GM19395 (cell line): ENCODE data around the gene CD48.
A peak's percentile ranks its signal among the peaks of the same experiment; 100 is the strongest.
"Not testable (repeated sequence)": the region's sequence is repeated elsewhere in the genome, so short reads cannot be mapped to it uniquely, and the experiment has no call there.

Source experiments
- ATAC-seq: cut with Tn5 transposase; IDR thresholded peaks from one replicate; pipeline ENCODE4 v1.9.1; 2021; ENCODE audit warnings: mild to moderate bottlenecking, moderate library complexity; ENCODE audit not compliant: unreplicated experiment

The CD48 gene

DNA sequence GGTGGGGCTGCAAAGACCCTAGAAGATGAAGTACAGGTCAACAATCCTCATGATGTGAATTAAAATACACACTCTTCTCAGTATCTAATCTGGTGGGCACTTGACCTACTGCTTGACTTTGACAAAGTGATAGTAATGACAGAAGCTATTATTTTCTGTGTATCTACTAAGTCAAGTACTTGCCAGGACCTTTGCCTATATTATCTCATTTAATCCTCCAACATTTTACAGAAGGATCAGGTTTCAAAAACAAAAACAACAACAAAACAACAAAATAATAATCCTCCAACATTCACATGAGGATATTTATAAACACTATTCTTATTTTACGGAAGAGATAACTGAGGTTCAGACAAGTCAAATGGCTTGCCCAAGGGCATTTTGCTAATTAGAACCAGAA is 4.4 kb upstream of the CD48 start:
- ATAC-seq, result no peak

DNA sequence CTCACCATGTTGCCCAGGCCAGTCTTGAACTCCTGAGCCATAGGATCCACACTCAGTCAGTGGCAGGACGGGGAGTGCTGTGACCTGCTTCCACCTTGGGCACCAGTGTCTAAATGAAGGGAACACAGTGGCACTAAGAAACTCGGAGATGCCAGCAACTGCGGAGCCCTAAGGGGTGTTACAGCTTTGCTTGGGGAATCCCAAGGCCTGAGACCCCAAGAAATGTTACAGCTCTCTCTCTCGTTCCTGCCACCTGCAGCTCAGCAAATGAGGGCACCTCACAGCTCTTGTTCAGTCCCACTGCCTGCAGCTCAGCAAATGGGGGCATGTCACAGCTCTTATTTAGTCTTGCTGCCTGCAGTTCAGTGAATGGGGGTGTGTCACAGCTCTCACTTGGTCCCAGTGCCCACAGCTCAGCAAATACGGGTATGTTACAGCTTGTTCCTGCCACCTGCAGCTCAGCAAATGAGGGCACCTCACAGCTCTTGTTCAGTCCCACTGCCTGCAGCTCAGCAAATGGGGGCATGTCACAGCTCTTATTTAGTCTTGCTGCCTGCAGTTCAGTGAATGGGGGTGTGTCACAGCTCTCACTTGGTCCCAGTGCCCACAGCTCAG is 2.5 kb upstream of the CD48 start:
- not testable (repeated sequence) for ATAC-seq

DNA sequence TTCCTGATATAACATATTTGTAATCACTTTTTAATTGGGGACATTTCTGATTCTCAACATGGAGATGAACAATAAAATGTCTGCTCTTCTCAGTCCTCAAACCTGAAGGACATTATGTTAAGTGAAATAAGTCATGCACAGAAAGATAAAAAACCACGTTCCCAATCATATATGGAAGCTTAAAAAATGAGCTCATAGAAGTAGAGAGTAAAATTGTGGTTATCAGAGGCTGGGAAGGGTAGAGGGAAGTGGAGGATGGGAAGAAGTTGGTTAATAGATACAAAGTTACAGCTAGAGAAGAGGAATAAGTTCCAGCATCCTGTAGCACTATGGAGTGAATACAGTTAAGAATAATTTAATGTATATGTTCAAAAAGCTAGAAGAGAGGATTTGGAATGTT is 1.5 kb upstream of the CD48 start:
- no peak for ATAC-seq

DNA sequence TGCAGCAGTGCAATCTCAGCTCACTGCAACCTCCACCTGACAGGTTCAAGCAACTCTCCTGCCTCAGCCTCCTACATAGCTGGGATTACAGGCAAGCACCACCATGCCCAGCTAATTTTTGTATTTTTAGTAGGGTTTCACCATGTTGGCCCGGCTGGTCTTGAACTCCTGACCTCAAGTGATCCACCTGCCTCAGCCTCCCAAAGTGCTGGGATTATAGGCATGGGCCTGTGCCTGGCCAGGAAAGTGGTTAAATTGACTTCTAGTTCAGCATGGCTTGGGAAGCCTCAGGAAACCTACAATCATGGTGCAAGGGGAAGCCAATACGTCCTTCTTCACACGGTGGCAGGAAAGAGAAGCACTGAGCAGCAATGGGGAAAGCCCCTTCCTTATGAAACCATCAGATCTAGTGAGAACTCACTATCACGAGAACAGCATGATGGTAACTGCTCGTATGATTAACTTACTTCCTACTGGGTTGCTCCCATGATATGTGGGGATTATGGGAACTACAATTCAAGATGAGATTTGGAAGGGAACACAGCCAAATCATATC is 981 bp upstream of the CD48 start:
- ATAC-seq, result peak; percentile 59

DNA sequence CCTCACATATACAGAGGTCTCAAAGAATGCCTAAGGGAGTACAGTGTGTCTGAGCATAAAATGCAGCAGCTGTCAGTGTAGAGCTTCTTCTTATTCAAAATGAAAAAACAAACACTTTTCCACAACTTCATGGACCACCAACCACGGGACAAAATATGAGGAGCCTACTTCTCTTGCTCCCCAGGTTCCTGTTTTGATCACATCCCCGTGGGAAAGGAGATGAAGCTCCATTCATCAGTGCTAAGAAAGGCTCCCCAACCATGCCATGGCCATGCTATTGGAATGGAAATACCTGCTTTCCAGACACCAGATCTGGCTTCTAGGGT is 383 bp downstream of the CD48 start:
- no peak for ATAC-seq

DNA sequence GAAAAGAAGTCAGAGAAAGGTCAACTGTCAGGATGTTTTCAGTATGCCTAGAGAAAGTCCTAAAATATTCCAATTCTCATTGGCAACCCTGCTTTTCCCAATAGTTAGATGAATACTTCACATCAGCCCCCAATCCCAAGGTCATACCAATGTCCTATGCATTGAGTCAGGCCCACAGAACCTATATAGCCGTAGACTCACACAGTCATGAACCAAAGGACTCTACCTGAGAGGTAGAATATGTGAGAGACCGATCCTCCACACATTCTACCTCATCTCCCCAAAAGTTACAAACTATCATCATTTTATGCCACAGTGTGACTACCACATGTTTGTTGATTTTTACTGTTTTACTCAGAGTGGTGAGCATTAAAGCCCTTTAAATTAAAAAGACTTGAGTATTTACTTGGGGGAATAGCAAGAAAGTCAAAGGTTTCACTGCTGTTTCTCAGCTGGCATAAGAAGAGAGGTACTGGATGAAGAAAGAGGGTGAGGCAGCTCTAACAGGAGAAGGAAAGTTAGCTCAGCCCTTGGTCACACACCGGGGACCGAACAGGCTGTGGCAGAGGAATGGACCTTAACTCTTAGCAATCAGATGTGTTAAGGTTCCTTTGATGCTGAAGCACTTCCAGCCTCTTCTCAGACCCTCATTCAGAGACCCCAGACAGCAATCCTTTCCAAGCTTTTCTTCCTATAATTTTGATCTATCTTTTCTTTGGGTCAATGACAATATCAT is 937 bp downstream of the CD48 start:
- ATAC-seq, result no peak

DNA sequence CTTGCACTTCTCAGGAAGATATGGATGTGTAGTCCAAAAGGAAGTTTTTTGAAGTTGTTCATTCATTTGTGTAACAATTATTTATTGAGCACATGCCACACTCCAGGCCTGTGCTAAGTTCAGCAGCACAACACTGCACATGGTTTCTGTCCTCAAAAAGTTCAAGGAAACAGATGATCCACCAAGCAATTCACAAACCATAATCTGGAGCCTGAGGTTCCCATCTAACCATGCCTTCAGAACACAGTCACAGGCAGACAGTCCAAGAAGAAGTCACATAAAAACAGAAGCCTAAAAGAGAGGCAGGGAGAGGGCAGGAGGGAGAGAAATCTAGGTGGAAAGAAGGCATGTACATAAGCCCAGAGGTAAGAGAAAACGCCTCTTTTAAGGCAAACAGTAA is 1.9 kb downstream of the CD48 start:
- no peak for ATAC-seq

DNA sequence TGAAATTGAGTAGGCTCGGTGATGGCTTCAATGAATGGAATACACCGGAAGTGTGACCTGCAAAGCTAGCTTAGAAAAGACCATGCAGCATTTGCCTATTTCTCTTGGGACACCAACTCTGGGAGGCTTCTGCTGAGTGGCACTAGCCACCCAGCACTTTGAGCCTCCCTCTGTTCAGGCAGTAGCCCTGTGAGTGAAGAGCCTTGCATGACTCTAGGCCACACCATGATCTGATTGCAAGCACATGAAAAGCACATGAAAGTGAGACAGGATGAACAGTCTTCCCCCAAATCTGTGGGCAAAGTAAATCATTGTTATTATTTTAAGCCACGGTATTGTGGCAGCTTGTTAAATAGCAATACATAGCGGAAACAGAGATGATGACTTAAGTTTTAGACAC is 2.8 kb downstream of the CD48 start:
- peak; percentile 34 for ATAC-seq

DNA sequence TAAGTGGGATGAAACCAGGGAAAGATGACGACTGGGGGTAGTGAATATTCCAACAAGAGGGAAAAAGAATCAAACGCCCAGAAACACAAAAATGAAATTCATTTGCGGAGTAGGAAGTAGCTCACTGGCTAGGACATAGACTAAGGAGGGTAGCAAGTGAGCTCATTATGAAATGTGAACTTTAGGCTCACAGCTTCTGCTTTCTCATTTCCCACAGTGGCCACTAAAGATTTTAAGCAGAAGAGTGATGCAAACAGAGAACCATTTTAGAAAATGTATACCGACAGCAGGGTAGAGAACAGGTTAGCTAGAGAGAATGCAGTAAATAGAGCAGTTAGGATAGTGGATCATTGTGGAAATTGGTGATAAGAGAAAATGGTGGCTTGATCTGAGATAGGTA is 3.5 kb downstream of the CD48 start:
- ATAC-seq, result no peak

DNA sequence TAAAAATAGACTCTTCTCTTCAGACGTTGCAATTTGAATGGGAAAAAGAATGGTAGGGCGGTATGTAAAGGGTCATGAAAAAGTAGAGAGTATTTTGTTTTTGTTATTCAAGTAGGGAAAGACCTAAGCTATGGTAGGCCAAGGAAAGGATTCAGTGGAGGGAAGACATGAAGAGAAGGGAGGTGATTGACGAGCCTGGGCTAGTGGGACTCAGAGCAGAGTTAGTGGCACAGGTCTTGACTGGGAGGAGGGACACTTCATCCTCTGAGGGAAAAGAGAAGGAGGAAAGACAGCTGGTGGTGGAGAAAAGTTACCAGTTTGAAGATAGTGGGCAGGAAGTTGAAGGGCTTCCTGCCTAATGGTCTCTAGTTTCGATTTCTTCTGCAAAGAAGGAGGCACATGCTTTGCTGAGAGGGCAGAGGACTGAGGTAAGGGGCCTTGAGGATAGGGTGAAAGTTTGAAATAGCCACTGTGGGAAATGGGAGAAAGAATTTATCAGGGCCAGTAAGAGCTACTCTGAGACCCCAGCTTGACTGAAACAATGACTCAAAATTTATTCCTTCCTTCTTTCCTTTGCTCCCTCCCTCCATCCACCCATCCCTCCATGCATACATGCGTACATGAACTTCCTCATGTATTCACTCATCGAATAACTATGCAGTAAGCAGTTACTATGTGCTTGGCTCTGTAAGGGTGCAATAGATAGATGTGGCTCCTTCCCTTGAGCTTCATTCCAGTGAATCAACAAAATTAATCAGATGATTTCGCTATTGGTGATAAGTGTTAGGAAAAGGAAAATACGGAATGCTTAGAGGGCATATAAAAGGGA is 4.2 kb downstream of the CD48 start:
- ATAC-seq, result no peak

DNA sequence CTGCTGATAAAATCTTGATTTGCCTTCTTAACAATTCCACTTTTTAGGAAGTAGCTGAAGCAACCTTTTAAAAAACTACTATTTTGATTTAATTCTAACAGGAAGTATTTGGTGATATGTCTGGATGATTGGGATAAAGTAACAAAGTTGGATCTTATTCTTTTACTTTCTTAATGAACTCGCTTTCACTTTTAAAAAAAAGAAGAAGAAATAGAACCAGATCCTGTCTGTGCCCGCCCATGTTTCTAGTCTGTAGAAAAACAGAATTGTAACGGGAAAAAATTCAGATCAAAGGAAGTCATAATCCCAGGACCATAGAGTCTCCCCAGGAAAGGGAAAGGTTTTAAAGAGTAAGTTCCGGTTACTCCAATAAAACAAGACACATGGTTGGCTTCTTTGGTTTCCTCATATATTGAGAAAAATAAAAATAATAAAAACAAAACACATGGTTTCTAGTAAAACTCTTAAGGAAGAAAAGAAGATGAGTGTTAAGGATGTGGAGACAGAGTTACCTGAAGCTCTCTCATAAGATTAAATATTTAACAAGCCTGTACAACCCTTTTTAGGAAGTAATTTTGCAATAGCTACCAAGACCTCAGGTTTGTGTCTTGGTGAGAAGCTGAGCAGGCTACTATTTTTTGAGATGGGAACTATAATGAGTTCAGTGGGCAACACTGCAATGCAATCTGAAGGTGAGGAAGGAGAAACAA is 4.9 kb downstream of the CD48 start:
- ATAC-seq, result no peak

DNA sequence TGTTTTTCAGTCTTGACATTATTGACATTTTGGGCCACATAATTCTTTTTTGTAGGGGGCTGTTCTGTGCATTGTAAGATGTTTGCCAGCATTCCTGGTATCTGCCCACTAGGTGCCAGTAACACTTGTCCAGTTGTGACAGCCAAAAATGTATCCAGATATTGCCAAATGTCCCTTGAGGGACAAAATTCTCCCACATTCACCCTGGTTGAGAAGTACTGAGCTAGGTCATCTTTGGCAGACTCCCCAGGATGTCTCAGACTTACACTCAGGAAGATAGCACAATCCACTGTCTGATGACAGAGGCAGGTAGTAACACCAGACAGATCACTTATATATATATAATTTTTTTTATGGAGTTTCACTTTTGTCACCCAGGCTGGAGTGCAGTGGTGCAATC is 5.9 kb downstream of the CD48 start:
- ATAC-seq, result no peak

DNA sequence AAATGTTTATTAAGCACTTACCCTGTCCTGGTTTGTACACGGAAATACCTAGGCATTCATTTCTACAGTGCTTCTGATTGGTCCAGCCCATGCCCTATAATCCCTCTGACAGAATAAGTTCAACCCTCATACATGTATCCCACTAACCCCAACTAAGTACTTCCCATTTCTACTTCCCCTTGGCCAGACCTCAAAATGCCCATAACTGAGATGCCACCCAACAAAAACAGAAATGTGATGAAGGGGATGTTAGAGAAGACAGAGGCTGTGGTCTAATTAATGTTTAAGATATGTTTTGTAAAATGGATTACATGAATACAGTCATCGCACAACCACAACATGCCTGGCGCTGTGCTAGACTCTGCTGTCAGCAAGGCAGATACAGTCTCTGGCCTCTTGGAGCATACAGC is 6.4 kb downstream of the CD48 start:
- not testable (repeated sequence) for ATAC-seq

DNA sequence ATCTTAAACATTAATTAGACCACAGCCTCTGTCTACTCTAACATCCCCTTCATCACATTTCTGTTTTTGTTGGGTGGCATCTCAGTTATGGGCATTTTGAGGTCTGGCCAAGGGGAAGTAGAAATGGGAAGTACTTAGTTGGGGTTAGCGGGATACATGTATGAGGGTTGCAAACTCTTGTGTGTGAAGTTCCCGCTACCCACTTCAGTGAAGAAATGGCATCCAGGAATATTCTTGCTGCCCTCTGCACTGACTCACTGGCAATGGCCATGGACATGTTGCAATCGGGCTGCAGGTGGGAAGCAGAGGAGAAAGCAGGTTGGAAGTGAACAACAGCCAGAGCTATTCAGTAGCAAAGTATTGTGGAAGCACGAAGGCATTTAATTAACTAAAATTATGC is 7.4 kb downstream of the CD48 start:
- ATAC-seq, result no peak

DNA sequence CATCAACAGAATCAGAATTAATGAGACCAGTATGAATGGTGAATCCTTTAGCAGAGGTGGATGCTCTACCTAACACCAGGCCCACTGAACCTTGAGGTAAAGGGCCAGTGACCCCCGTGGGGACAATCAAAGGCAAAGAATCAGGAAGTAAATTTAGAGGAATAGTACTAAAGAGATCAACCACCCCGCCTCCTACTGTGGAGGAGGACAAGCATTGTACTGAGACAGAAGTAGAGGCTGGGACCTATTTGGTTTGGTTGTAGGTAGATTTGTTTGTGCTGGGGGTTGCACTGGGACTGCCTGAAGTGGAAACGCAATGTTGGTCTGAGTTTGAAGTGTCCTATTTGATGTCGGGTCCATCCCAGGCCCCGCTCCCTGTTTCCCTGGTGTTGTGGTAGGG is 9.5 kb downstream of the CD48 start:
- no peak for ATAC-seq

DNA sequence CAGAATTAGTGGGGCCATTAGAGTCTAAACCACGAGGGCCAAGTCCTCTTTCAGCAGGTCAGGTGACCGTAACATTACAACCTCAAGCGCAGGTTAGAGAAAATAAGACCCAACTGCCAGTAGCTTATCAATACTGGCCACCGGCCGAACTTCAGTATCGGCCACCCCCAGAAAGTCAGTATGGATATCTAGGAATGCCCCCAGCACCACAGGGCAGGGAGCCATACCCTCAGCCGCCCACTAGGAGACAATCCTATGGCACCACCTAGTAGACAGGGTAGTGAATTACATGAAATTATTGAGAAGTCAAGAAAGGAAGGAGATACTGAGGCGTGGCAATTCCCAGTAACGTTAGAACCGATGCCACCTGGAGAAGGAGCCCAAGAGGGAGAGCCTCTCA is 19.2 kb downstream of the CD48 start:
- ATAC-seq, result not testable (repeated sequence)

DNA sequence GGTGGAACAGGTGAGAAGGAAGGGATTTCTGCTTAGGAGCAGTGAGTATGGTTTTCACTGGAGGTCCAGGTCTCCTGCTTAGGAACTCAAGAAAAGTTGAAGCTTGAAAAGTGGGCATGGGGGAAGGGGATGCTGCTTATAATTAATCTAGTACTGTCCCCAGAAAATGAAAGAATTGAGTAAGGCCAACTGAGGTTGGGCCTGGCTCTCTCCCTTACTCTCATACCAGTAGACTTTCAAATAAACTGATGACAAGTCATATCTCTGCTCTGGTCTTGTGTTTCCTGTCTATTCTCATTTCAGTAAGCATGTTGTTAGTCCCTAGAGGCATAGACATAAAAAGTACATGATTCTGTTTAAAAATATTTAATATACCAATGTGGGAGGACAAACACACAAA is 26.4 kb downstream of the CD48 start:
- ATAC-seq, result no peak

DNA sequence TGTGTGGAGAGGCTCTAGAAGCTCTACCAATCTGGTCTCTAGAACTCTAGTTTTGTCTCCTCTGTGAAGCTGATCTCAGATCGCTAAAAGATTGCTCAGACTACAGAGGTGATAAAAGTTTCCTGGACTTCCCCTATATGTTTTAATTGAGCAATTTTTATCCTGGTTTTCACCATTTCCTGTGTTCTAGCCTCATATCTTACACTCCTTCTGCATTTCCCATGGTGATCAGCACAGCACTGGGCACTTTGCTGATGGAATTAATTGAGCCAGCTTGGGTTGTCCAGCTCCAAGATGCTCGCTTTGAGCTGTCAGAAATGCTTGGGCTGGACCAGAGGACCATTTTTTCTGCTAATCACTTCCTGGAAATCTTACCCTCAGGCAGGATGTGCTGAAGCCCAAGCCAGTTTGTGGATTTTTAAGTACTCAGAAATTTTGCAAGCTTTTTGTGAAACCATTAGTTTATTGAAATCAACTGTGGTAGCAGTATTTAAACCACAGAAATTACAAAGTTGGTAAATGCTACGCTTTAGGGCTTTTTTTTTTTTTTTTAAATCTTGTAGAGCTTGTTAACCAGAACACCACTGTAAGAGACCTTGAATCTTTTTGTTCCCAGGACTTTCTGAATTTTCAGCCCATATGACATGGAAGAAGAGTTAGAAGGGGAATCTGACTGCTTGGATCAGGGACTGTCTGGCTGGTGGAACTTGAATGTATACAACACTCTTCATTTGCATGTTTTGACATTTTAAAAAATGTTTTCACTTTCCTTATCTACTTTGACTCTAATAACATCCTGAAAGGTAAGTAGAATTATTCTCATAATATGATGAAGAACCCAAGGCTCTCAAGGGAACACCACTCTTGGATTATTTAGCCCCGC is 28.4 kb downstream of the CD48 start:
- ATAC-seq, result no peak

DNA sequence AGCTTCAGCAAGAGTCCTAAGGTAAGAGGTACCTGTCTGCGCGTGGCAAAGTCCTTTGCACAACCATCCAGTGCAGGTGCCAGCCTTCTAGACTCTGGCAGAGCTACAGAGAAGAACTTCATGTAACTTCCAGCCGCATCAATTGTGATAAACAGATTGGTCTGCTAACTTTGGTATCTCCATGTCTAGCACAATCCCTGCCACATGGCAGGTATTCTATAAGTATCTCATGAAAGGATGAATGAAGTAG is 29.8 kb downstream of the CD48 start:
- no peak for ATAC-seq

DNA sequence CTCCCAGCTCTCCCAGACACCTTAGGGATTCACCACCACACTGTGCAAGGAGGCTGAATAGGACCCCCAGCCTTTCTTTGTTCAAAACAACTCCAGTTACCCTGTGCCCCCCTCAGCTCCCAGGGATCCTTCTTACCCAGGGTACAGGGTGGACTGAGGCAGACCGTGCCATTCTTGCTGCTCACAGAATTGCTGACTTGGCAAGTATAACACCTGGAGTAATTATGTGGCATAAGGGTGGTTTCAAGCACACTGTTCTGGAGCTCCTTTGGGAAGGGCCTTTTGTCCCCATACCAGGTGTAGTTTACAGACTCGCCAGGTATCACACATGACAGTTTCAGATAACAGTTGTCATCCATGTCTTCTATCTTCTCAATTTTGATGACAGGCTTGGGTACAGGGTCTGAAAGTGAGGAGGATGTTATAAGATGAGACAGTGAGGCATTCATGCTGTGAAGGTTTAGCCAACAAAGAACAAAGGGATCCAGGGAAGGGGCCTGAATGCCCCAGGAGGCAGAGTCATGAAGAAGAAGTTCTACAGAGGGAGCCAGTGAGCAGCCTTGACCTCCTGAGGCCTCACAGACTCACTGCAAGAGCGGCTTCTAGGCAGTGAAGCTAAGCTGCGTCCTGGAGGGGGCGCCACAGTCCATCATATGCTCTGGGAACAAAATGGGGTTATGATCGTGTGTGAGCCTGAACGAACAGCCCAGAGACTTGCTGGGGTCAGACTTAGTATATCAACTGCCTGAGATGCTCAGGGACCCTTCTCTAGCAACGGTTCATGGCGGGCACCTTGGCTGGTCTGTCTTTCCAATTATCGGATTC is 30.3 kb downstream of the CD48 start:
- ATAC-seq, result peak; percentile 40
